Sigmoid colon (tissue), 7 donors: ENCODE results near the gene HOPX. TPM values are rescaled to one million over a fixed set of nuclear protein-coding genes. Genes with fewer than 3 reads are reported as not detected.
"Not testable (repeated sequence)": the region's sequence is repeated elsewhere in the genome, so short reads cannot be mapped to it uniquely, and the experiment has no call there.

Experiments
- DNase-seq: peaks from one replicate; pipeline ENCODE4 v3.0.0-alpha.2; 2019
- H3K27ac ChIP-seq, 4 donors: fragments of 200-600 bp; sonication (generic); one replicate each; pipeline ENCODE4 v1.5.1; 2016 to 2019; ENCODE audit warnings: mild to moderate bottlenecking in 1 of 4
- H3K27me3 ChIP-seq, 3 donors: fragments of 200-600 bp; sonication (generic); one replicate each; pipeline ENCODE4 v1.5.1; 2019; ENCODE audit warnings: mild to moderate bottlenecking in 1 of 3
- H3K36me3 ChIP-seq, 4 donors: fragments of 200-600 bp; sonication (generic); one replicate each; pipeline ENCODE4 v1.5.1; 2016 to 2019
- H3K4me1 ChIP-seq, 4 donors: fragments of 200-600 bp; sonication (generic); one replicate each; pipeline ENCODE4 v1.5.1; 2017 to 2019
- H3K4me3 ChIP-seq, 4 donors: fragments of 200-600 bp; sonication (generic); one replicate each; pipeline ENCODE4 v1.5.1; 2017 to 2019; ENCODE audit warnings: mild to moderate bottlenecking in 2 of 4, moderate library complexity in 1 of 4
- H3K9me3 ChIP-seq, 4 donors: fragments of 200-600 bp in 3 of 4; sonication (generic) in 3 of 4; one replicate each; pipeline versions ENCODE4 v1.5.1 to v1.6.1; 2013 to 2019
- EP300 ChIP-seq, 4 donors: sonication (generic); formaldehyde crosslinking; IDR thresholded peaks; one replicate each; pipeline ENCODE4 v1.6.1; 2017; ENCODE audit warnings: antibody characterized with exemption in 4 of 4
- POLR2A ChIP-seq, 2 donors: fragments of 450-650 bp; IDR thresholded peaks; one replicate each; pipeline ENCODE4 v1.6.1; 2016; ENCODE audit warnings: antibody characterized with exemption in 2 of 2, mild to moderate bottlenecking in 2 of 2, moderate library complexity in 2 of 2
- POLR2AphosphoS5 ChIP-seq, 4 donors: sonication (generic); formaldehyde crosslinking; IDR thresholded peaks; one replicate each; pipeline ENCODE4 v1.6.1; 2017; ENCODE audit warnings: antibody characterized with exemption in 4 of 4
- WGBS, 2 donors: extraction: QIAGEN DNeasy Blood & Tissue Kit; methylation state at CpG; one replicate each; pipeline ENCODE4 v1.1.7; 2013; 5-methylcytosine and 5-hydroxymethylcytosine counted together
- intact Hi-C: fragments of 100-400 bp; cut with DNase I; formaldehyde crosslinking; loops from one replicate; pipeline ENCODE4 v1.15.1; 2023
- polyA plus RNA-seq, 3 donors: library from polyadenylated mRNA; stranded (reverse); fragments of 200-250 nt; gene quantifications; one replicate each; pipeline ENCODE4 v1.2.3, GENCODE V29; 2013
- total RNA-seq, 4 donors: library from RNA; depleted of rRNA; stranded (reverse); fragments of >200 nt; gene quantifications; one replicate each; pipeline ENCODE4 v1.1.0, GENCODE V29; 2016
- TF ChIP-seq, protein P1 (sequence below), 4 experiments: fragments of 450-650 bp in 3 of 4; fragments of 200-600 bp in 1 of 4; IDR thresholded peaks; one replicate each; pipeline ENCODE4 v1.5.1; 2016 to 2019; ENCODE audit warnings: antibody characterized with exemption in 4 of 4, mild to moderate bottlenecking in 3 of 4, moderate library complexity in 2 of 4
- donor health status: healthy with polysubstance abuse.
- donor health status: Bipolar disorder and iron deficiency.
- donor health status: healthy.

Gene HOPX
- total and polyA plus RNA-seq, 7 donors, result 2.5 to 57.9 (median 24.7) TPM

DNA sequence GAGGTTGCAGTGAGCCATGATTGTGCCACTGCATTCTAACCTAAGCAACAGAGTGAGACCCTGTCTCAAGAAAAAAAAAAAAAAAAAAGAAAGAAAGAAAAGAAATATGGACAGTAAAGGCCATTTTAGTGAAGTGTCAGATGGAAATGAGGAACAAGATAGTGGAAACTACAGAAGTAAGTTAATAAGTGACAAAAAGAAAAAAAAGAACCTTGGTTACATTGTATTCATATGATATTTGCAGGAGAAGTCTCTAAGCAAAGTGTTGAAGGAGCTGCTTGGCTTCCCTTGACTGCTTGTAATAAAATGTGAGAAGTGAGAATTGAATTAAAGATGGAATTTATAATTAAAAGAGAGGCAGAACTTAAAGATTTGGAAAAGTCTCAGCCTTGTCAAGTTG, 73.2 kb downstream of the HOPX start:
- Histone ChIP-seq H3K27me3 (no peaks in the 10 kb centered on the region), H3K27ac (no peak overlapping the region), H3K4me3 (no peak overlapping the region), H3K36me3 (no peaks in the 10 kb centered on the region), H3K9me3 (no peaks in the 10 kb centered on the region), H3K4me1 (no peaks in the 10 kb centered on the region)
- intact Hi-C loops, result no loop called here
- no peak for DNase-seq
- no peak for TF ChIP-seq EP300 (IDR thresholded peaks at IDR 0.05)

DNA sequence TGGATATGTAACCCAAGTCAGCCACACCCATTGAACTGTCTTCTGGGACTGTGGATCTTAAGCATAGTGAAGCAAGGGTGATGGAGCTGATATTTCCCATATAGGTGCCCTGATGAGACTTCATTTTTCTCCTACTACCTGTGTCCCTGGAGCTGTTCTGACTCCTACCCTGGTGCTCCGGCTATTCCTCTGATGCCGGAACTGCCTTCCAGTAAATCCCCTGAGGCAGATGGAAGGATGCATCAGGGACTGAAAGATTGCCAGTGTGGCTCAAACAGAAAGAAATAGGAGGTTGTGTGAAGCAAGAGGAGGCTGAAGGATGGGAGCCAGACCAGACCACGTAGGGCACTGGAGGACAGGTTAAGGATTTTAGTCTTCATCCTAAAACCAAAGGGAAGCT, 74.7 kb downstream of the HOPX start:
- Histone ChIP-seq H3K27me3 (no peaks in the 10 kb centered on the region), H3K9me3 (no peaks in the 10 kb centered on the region), H3K4me3 (no peak overlapping the region), H3K27ac (no peak overlapping the region), H3K4me1 (no peaks in the 10 kb centered on the region), H3K36me3 (no peaks in the 10 kb centered on the region)
- no peak for DNase-seq
- intact Hi-C loops, result no loop called here
- TF ChIP-seq EP300 (IDR thresholded peaks at IDR 0.05) (no peak), POLR2AphosphoS5 (IDR thresholded peaks at IDR 0.05) (no peak)
- 83 to 84% methylated on average over 3 of the region's 3 CpGs for WGBS, 2 donors

DNA sequence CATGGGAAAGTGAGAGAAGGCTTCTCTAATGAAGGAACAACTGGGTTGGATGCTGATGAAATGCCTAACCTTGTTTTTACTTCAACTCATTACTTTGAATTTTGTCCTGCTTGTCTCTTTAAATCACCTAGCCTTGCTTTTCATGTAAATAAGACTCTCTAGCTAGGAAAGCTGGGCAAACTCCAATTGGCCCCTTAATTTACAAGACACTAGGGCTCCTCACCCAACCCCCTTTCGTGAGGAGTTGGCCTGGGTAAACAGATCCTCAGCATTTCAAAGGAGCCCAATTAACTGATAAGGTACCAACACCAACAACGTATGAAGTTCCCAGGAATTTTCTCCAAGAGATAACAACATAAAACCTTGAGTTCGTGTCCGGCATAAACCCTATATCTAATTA, 75.6 kb downstream of the HOPX start:
- H3K36me3 ChIP-seq, DNase-seq, intact Hi-C loops, H3K4me1 ChIP-seq, H3K27me3 ChIP-seq, H3K4me3 ChIP-seq, H3K9me3 ChIP-seq, H3K27ac ChIP-seq: not testable (repeated sequence)
- 16 to 57% methylated on average over 4 of the region's 4 CpGs for WGBS, 2 donors

DNA sequence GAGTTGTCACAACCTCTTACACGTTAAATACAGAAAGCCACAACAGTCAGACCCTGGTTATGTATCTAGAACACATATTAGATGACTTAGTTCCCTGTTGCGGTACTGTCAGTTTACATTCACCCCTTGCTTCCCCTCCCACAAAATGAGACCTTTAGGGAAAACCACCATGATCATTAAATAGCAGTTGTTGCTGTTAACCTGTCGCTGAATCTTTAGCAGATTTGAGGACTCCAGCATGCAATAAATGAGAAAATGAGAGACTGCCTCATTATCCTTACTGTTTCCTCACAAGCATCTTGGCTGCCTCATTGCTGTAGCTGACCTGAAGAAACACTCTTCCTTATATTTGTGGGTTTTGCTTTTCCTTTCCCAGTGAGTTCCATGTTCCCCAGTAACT, 77.8 kb downstream of the HOPX start:
- H3K27ac ChIP-seq, result no peak overlapping the region
- no peak overlapping the region for H3K4me3 ChIP-seq
- H3K4me1 ChIP-seq, result no peaks in the 10 kb centered on the region
- WGBS, 2 donors, result 74 to 81% methylated on average over 3 of the region's 3 CpGs
- no peaks in the 10 kb centered on the region for H3K27me3 ChIP-seq
- H3K36me3 ChIP-seq, result no peaks in the 10 kb centered on the region
- DNase-seq, result no peak
- no peak for TF ChIP-seq EP300 (IDR thresholded peaks at IDR 0.05)
- no peak for TF ChIP-seq POLR2AphosphoS5 (IDR thresholded peaks at IDR 0.05)
- TF ChIP-seq, protein P1, sequence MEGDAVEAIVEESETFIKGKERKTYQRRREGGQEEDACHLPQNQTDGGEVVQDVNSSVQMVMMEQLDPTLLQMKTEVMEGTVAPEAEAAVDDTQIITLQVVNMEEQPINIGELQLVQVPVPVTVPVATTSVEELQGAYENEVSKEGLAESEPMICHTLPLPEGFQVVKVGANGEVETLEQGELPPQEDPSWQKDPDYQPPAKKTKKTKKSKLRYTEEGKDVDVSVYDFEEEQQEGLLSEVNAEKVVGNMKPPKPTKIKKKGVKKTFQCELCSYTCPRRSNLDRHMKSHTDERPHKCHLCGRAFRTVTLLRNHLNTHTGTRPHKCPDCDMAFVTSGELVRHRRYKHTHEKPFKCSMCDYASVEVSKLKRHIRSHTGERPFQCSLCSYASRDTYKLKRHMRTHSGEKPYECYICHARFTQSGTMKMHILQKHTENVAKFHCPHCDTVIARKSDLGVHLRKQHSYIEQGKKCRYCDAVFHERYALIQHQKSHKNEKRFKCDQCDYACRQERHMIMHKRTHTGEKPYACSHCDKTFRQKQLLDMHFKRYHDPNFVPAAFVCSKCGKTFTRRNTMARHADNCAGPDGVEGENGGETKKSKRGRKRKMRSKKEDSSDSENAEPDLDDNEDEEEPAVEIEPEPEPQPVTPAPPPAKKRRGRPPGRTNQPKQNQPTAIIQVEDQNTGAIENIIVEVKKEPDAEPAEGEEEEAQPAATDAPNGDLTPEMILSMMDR (IDR thresholded peaks at IDR 0.05), result no peak
- TF ChIP-seq POLR2A (IDR thresholded peaks at IDR 0.05), result no peak
- no peaks in the 10 kb centered on the region for H3K9me3 ChIP-seq
- intact Hi-C loops, result no loop called here

Other genes with a start within 250 kb of the HOPX start
- gene PPAT, start 245.7 kb downstream of the HOPX start, total RNA-seq, result 1 to 10 TPM; 4.2 to 6.3 (median 5.1) TPM
- 1 to 10 TPM in 2 of 3 donors, under 1 TPM in 1; 0.60 to 5.7 (median 1.6) TPM for gene PPAT, start 245.7 kb downstream of the HOPX start, polyA plus RNA-seq
- gene PAICS, start 245.0 kb downstream of the HOPX start, total RNA-seq, result 10 to 100 TPM; 15.0 to 34.6 (median 17.1) TPM
- 10 to 100 TPM; 18.0 to 63.9 (median 24.0) TPM for gene PAICS, start 245.0 kb downstream of the HOPX start, polyA plus RNA-seq
- 10 to 100 TPM; 45.9 to 55.9 (median 48.4) TPM for gene SRP72, start 213.7 kb downstream of the HOPX start, total RNA-seq
- gene SRP72, start 213.7 kb downstream of the HOPX start, polyA plus RNA-seq, result 10 to 100 TPM; 29.4 to 33.4 (median 30.6) TPM
- 1 to 10 TPM in 1 of 4 donors, under 1 TPM in 2, not detected in 1; 0.54 to 1.1 (median 0.66) TPM for gene ARL9, start 175.5 kb downstream of the HOPX start, total RNA-seq
- under 1 TPM in 1 of 3 donors, not detected in 2; 0.47 TPM for gene ARL9, start 175.5 kb downstream of the HOPX start, polyA plus RNA-seq
- 1 to 10 TPM in 1 of 4 donors, not detected in 3; 4.6 TPM for gene SPINK2, start 140.4 kb upstream of the HOPX start, total RNA-seq
- under 1 TPM in 1 of 3 donors, not detected in 2; 0.99 TPM for gene SPINK2, start 140.4 kb upstream of the HOPX start, polyA plus RNA-seq
- 10 to 100 TPM; 23.7 to 32.8 (median 26.3) TPM for gene REST, start 226.6 kb upstream of the HOPX start, total RNA-seq
- 1 to 10 TPM; 4.8 to 7.3 (median 5.8) TPM for gene REST, start 226.6 kb upstream of the HOPX start, polyA plus RNA-seq